ENCODE results near the gene SPHK2. TPM values are rescaled to one million over a fixed set of nuclear protein-coding genes. Genes with fewer than 3 reads are reported as not detected.

The SPHK2 gene
- total RNA-seq, 1 donor from 2014 or later, result 13.0 TPM

GRCh38 chr19:48613024-48613851 lies 6.1 kb upstream of the SPHK2 start:
- DNase-seq (ENCODE audit: low read depth), result no peak
- TF ChIP-seq, protein P1, sequence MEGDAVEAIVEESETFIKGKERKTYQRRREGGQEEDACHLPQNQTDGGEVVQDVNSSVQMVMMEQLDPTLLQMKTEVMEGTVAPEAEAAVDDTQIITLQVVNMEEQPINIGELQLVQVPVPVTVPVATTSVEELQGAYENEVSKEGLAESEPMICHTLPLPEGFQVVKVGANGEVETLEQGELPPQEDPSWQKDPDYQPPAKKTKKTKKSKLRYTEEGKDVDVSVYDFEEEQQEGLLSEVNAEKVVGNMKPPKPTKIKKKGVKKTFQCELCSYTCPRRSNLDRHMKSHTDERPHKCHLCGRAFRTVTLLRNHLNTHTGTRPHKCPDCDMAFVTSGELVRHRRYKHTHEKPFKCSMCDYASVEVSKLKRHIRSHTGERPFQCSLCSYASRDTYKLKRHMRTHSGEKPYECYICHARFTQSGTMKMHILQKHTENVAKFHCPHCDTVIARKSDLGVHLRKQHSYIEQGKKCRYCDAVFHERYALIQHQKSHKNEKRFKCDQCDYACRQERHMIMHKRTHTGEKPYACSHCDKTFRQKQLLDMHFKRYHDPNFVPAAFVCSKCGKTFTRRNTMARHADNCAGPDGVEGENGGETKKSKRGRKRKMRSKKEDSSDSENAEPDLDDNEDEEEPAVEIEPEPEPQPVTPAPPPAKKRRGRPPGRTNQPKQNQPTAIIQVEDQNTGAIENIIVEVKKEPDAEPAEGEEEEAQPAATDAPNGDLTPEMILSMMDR (conservative IDR thresholded peaks at IDR 0.05; ENCODE audit: low read depth, low read length), result no peak
- H3K4me3 ChIP-seq (ENCODE audit: low read depth, low read length), result no peak overlapping the region

- TF ChIP-seq, protein P1 (conservative IDR thresholded peaks at IDR 0.05; ENCODE audit: low read depth, low read length), result no peak
- no peak overlapping the region for H3K4me3 ChIP-seq (ENCODE audit: low read depth, low read length)
- no peak for DNase-seq (ENCODE audit: low read depth)
These were observed 5.4 kb upstream of the SPHK2 start for GRCh38 chr19:48613852-48614435.

GRCh38 chr19:48614436-48615230 lies 4.7 kb upstream of the SPHK2 start, which contains the start of gene FAM83E:
Gene FAM83E (minus strand): TSS chr19:48615076. CDS start chr19:48613372, 1,704 bp downstream.
- TF ChIP-seq, protein P1 (conservative IDR thresholded peaks at IDR 0.05; ENCODE audit: low read depth, low read length), result no peak
- no peak within 1 kb of the TSS for H3K4me3 ChIP-seq (ENCODE audit: low read depth, low read length)
- no peak for DNase-seq (ENCODE audit: low read depth)

DNA sequence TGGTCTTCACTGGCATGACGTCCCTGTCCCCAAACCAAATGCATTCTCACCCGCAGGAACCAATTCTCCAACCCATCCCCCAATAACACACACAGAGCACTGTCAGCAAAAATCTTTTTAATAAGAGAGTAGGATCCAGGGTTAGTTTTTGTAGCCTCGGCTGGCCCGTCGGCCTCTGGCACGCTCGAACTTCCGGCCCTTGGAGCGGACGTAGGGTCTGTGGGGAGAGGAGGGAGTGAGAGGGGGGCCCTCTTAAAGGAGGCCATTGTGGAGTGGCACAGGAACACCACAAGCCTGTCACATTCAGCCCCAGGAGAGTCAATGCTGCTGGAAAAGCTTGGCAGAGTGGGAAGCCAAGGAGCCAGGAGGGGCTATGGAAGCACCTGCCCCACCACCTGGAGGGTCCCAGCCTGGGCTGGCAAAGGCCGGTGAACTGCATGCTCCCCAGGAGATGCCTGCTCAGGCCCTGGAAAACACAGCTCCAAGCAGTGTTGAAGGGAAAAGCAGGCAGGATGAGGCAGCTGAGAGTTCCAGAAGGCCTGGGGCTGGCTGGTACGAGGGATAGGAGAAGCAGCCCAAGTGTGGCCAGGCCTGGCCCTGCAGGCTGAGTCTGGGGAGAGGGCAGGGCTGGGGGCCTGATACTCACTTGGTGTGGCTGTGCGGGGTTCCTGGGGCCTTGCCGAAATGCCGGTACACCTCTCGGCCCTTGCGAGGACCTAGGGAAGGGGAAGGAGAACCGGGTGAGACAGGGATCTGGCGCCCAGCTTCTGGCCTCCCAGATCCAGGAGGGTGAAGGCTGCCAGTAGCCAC lies 3.9 kb upstream of the SPHK2 start:
- TF ChIP-seq, protein P1 (conservative IDR thresholded peaks at IDR 0.05; ENCODE audit: low read depth, low read length), result no peak
- DNase-seq (ENCODE audit: low read depth), result no peak
- H3K4me3 ChIP-seq (ENCODE audit: low read depth, low read length), result no peak overlapping the region

DNA sequence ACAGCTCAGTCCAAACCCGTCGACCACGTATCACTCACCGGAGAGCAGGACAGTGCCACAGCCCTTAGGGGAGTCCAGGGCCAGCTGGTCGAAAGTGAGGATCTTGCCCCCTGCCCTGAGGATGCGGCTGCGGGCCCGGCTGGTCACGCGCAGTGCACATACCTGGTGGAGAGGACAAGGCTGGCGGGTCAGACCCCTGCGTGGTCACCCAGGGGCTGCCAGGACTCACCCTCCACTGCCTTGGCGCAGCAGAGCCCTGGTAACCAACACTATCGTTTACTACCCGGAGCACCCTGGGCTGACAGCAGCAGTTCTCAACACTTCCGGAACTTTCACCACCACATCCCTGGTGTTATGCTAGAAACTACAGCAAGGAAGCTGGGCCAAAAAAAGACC lies 3.3 kb upstream of the SPHK2 start:
- no peak for DNase-seq (ENCODE audit: low read depth)
- no peak overlapping the region for H3K4me3 ChIP-seq (ENCODE audit: low read depth, low read length)
- TF ChIP-seq, protein P1 (conservative IDR thresholded peaks at IDR 0.05; ENCODE audit: low read depth, low read length), result no peak

GRCh38 chr19:48616491-48617056 lies 2.7 kb upstream of the SPHK2 start:
- peak overlapping the region; percentile 96 for H3K4me3 ChIP-seq (ENCODE audit: low read depth, low read length)
- no peak for DNase-seq (ENCODE audit: low read depth)
- TF ChIP-seq, protein P1 (conservative IDR thresholded peaks at IDR 0.05; ENCODE audit: low read depth, low read length), result no peak

Measured in epithelial cell of proximal tubule (primary cell).